ENCODE results near the gene NRSN2. TPM values are rescaled to one million over a fixed set of nuclear protein-coding genes. Genes with fewer than 3 reads are reported as not detected.

NRSN2 gene
- polyA plus RNA-seq, 1 of the 3 experiments (the other 2 are of a cell fraction) = 146 TPM

DNA sequence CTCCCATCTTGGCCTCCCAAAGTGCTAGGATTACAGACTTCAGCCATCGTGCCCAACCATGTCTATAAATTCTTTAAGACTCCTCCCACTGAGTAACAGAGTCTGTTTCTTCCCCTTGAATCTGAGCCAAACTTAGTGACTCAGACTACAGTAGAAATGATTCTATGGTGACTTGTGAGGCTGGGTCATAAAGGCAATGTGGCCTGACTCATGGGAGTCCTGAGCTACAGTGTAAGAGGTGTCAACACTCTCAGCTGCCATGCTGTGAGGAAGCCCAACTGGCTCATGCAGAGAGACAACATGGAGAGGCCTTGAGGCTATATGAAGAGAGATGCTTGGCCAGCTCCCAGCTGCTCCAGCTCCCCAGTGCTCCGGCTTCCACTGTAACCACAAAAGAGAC is 5.2 kb upstream of the NRSN2 start:
- no peak for DNase-seq
- peaks cover 0 to 9% of the 10 kb centered on the region in 2 experiments for H3K36me3 ChIP-seq (replicated peaks in 1 of 2; ENCODE audit: control insufficient read depth in 1 of 2, insufficient read depth in 2 of 2, low read length in 1 of 2)
- H3K4me3 ChIP-seq (ENCODE audit: low read depth in 2 of 2, low read length in 1 of 2) = no peak overlapping the region
- H3F3A ChIP-seq (replicated peaks; ENCODE audit: insufficient read depth) = peaks cover 11% of the 10 kb centered on the region
- H4K20me1 ChIP-seq (ENCODE audit: insufficient read depth) = no peaks in the 10 kb centered on the region
- H3K79me2 ChIP-seq (ENCODE audit: insufficient read depth) = peaks cover 8% of the 10 kb centered on the region
- H3K9me2 ChIP-seq = no peaks in the 10 kb centered on the region
- ChIA-PET POLR2A (no interaction called here), CTCF (interaction anchor here (1.0 to 1.9 kb wide), 2 partner anchors 11 to 16 kb away, joined by 4 to 9 read pairs; partner anchors contain the start of gene SOX12)
- WGBS (ENCODE audit: low lambda C conversion rate) = 74% methylated on average over 2 of the region's 2 CpGs
- no peaks in the 10 kb centered on the region for H3K27me3 ChIP-seq (ENCODE audit: insufficient read depth)
- H3K9me3 ChIP-seq = no peaks in the 10 kb centered on the region; the same call in 1 of the 2 replicates
- no peak overlapping the region for H3K4me2 ChIP-seq
- H2AFZ ChIP-seq (ENCODE audit: low read depth) = no peak overlapping the region
- H3K9ac ChIP-seq = no peak overlapping the region
- TF ChIP-seq, protein P1, sequence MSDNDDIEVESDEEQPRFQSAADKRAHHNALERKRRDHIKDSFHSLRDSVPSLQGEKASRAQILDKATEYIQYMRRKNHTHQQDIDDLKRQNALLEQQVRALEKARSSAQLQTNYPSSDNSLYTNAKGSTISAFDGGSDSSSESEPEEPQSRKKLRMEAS (IDR thresholded peaks at IDR 0.05; ENCODE audit: low read depth) = peak; percentile 80
- peak; percentile 37; the same call in 1 of the 2 replicates for TF ChIP-seq JUND (IDR thresholded peaks at IDR 0.05)
- TF ChIP-seq POLR2AphosphoS5 (IDR thresholded peaks at IDR 0.05; ENCODE audit: low read depth, low read length) = peak; percentile 37; the same call in 1 of the 2 replicates
- TF ChIP-seq, protein P2, sequence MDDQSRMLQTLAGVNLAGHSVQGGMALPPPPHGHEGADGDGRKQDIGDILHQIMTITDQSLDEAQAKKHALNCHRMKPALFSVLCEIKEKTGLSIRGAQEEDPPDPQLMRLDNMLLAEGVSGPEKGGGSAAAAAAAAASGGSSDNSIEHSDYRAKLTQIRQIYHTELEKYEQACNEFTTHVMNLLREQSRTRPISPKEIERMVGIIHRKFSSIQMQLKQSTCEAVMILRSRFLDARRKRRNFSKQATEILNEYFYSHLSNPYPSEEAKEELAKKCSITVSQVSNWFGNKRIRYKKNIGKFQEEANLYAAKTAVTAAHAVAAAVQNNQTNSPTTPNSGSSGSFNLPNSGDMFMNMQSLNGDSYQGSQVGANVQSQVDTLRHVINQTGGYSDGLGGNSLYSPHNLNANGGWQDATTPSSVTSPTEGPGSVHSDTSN (IDR thresholded peaks at IDR 0.05) = 0 out of 2 replicates have a peak, but pooled peaks have one; percentile 11
- TF ChIP-seq, protein P3, sequence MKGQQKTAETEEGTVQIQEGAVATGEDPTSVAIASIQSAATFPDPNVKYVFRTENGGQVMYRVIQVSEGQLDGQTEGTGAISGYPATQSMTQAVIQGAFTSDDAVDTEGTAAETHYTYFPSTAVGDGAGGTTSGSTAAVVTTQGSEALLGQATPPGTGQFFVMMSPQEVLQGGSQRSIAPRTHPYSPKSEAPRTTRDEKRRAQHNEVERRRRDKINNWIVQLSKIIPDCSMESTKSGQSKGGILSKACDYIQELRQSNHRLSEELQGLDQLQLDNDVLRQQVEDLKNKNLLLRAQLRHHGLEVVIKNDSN (IDR thresholded peaks at IDR 0.05; ENCODE audit: borderline replicate concordance, low read depth) = peak; percentile 44; the same call in 1 of the 2 replicates
- TF ChIP-seq RAD21 (IDR thresholded peaks at IDR 0.05; ENCODE audit: low read length) = no peak
- peak; percentile 59; the same call in 1 of the 2 replicates for TF ChIP-seq NFIC (IDR thresholded peaks at IDR 0.05; ENCODE audit: borderline replicate concordance)
- TF ChIP-seq FOXM1 (IDR thresholded peaks at IDR 0.05; ENCODE audit: low read depth) = no peak
- peak; percentile 83; the same call in 1 of the 2 replicates for TF ChIP-seq FOSL2 (IDR thresholded peaks at IDR 0.05; ENCODE audit: borderline replicate concordance, low read depth)
- TF ChIP-seq TCF12 (IDR thresholded peaks at IDR 0.05) = peak; percentile 39; the same call in 1 of the 2 replicates
- peak; percentile 85 for TF ChIP-seq YY1 (IDR thresholded peaks at IDR 0.05; ENCODE audit: low read depth)
- H3K4me1 ChIP-seq (ENCODE audit: control insufficient read depth in 1 of 2, insufficient read depth in 2 of 2, low read depth in 1 of 2, low read length in 1 of 2) = peaks cover 0 to 6% of the 10 kb centered on the region in 2 experiments; a peak in 1 of 4 replicates
- H3K27ac ChIP-seq (ENCODE audit: low read depth in 2 of 2, low read length in 1 of 2) = peak overlapping the region in 1 of 2 experiments; percentile 16; a peak in 1 of 4 replicates

DNA sequence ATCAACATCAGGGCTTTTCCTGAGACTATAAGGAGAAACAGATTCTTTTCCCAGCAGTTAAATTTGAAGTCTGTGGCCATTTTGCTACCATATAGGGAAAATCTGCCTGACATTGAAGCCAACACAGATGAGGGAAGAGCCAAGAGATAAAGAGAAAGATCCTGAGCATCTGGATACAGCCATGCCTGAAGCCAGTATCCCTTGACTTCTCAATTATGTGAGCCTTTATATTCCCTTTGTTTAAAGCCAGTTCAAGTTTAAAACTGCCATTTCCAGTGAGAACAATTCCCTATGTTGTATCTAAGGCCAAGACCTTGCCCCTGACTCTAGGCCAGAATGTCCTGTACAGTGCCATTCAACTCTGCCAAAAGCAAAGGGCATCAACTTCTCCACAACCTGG is 3.8 kb upstream of the NRSN2 start:
- POLR2A ChIA-PET = no interaction called here
- peaks cover 0 to 6% of the 10 kb centered on the region in 2 experiments; a peak in 1 of 4 replicates for H3K4me1 ChIP-seq (ENCODE audit: control insufficient read depth in 1 of 2, insufficient read depth in 2 of 2, low read depth in 1 of 2, low read length in 1 of 2)
- H3K4me3 ChIP-seq (ENCODE audit: low read depth in 2 of 2, low read length in 1 of 2) = no peak overlapping the region
- peaks cover 10% of the 10 kb centered on the region for H3K79me2 ChIP-seq (ENCODE audit: insufficient read depth)
- no peak overlapping the region for H3K27ac ChIP-seq (ENCODE audit: low read depth in 2 of 2, low read length in 1 of 2)
- no peak overlapping the region for H3K4me2 ChIP-seq
- H2AFZ ChIP-seq (ENCODE audit: low read depth) = no peak overlapping the region
- H3K27me3 ChIP-seq (ENCODE audit: insufficient read depth) = no peaks in the 10 kb centered on the region
- no peak overlapping the region for H3K9ac ChIP-seq
- peaks cover 0 to 9% of the 10 kb centered on the region in 2 experiments for H3K36me3 ChIP-seq (replicated peaks in 1 of 2; ENCODE audit: control insufficient read depth in 1 of 2, insufficient read depth in 2 of 2, low read length in 1 of 2)
- CTCF ChIA-PET = interaction anchor here (1.0 kb wide), 1 partner anchor 12 kb away, joined by 3 read pairs; no protein-coding TSS in a partner anchor
- DNase-seq = no peak
- H3K9me3 ChIP-seq = no peaks in the 10 kb centered on the region; the same call in 1 of the 2 replicates
- H4K20me1 ChIP-seq (ENCODE audit: insufficient read depth) = no peaks in the 10 kb centered on the region
- no peaks in the 10 kb centered on the region for H3K9me2 ChIP-seq
- peaks cover 15% of the 10 kb centered on the region for H3F3A ChIP-seq (replicated peaks; ENCODE audit: insufficient read depth)
- no peak for TF ChIP-seq SIN3A (IDR thresholded peaks at IDR 0.05; ENCODE audit: borderline replicate concordance, low read depth, low read length)
- no peak for TF ChIP-seq TCF12 (IDR thresholded peaks at IDR 0.05)
- TF ChIP-seq, protein P3 (IDR thresholded peaks at IDR 0.05; ENCODE audit: borderline replicate concordance, low read depth) = no peak
- TF ChIP-seq, protein P4, sequence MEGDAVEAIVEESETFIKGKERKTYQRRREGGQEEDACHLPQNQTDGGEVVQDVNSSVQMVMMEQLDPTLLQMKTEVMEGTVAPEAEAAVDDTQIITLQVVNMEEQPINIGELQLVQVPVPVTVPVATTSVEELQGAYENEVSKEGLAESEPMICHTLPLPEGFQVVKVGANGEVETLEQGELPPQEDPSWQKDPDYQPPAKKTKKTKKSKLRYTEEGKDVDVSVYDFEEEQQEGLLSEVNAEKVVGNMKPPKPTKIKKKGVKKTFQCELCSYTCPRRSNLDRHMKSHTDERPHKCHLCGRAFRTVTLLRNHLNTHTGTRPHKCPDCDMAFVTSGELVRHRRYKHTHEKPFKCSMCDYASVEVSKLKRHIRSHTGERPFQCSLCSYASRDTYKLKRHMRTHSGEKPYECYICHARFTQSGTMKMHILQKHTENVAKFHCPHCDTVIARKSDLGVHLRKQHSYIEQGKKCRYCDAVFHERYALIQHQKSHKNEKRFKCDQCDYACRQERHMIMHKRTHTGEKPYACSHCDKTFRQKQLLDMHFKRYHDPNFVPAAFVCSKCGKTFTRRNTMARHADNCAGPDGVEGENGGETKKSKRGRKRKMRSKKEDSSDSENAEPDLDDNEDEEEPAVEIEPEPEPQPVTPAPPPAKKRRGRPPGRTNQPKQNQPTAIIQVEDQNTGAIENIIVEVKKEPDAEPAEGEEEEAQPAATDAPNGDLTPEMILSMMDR (IDR thresholded peaks at IDR 0.05) = no peak
- TF ChIP-seq, protein P5, sequence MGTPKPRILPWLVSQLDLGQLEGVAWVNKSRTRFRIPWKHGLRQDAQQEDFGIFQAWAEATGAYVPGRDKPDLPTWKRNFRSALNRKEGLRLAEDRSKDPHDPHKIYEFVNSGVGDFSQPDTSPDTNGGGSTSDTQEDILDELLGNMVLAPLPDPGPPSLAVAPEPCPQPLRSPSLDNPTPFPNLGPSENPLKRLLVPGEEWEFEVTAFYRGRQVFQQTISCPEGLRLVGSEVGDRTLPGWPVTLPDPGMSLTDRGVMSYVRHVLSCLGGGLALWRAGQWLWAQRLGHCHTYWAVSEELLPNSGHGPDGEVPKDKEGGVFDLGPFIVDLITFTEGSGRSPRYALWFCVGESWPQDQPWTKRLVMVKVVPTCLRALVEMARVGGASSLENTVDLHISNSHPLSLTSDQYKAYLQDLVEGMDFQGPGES (IDR thresholded peaks at IDR 0.05; ENCODE audit: low read depth, low read length) = no peak
- TF ChIP-seq NRF1 (IDR thresholded peaks at IDR 0.05; ENCODE audit: low read depth, low read length) = no peak
- no peak for TF ChIP-seq ELF1 (IDR thresholded peaks at IDR 0.05)
- TF ChIP-seq CHD2 (IDR thresholded peaks at IDR 0.05; ENCODE audit: low read length, partially characterized antibody) = no peak
- TF ChIP-seq, protein P6, sequence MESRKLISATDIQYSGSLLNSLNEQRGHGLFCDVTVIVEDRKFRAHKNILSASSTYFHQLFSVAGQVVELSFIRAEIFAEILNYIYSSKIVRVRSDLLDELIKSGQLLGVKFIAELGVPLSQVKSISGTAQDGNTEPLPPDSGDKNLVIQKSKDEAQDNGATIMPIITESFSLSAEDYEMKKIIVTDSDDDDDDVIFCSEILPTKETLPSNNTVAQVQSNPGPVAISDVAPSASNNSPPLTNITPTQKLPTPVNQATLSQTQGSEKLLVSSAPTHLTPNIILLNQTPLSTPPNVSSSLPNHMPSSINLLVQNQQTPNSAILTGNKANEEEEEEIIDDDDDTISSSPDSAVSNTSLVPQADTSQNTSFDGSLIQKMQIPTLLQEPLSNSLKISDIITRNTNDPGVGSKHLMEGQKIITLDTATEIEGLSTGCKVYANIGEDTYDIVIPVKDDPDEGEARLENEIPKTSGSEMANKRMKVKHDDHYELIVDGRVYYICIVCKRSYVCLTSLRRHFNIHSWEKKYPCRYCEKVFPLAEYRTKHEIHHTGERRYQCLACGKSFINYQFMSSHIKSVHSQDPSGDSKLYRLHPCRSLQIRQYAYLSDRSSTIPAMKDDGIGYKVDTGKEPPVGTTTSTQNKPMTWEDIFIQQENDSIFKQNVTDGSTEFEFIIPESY (IDR thresholded peaks at IDR 0.05; ENCODE audit: borderline replicate concordance, low read depth) = no peak
- TF ChIP-seq, protein P1 (IDR thresholded peaks at IDR 0.05; ENCODE audit: low read depth) = no peak
- no peak for TF ChIP-seq NFIC (IDR thresholded peaks at IDR 0.05; ENCODE audit: borderline replicate concordance)
- TF ChIP-seq SMC3 (IDR thresholded peaks at IDR 0.05; ENCODE audit: low read depth, low read length) = no peak
- TF ChIP-seq FOSL2 (IDR thresholded peaks at IDR 0.05; ENCODE audit: borderline replicate concordance, low read depth) = no peak
